Psoas muscle (tissue), 8 donors: ENCODE data around the gene DLGAP1. TPM values are rescaled to one million over a fixed set of nuclear protein-coding genes. Genes with fewer than 3 reads are reported as not detected.

ENCODE experiments used
- ATAC-seq, 4 donors: fragments of 200-7000 bp; cut with Tn5 transposase; one replicate each; pipeline ENCODE4 v1.9.1; 2020; ENCODE audit warnings: moderate library complexity in 3 of 4, mild to moderate bottlenecking in 2 of 4
- DNase-seq, 2 donors: peaks; one replicate each; pipeline ENCODE4 v3.0.0-alpha.2; 2020
- H3K27ac ChIP-seq: fragments of 200-600 bp; one replicate; pipeline ENCODE4 v1.8.0; 2022
- H3K27me3 ChIP-seq, 3 donors: fragments of 200-600 bp in 1 of 3; one replicate each; pipeline versions ENCODE4 v1.6.1 to v1.8.0; 2013 to 2022; ENCODE audit warnings: low read length in 2 of 3, mild to moderate bottlenecking in 2 of 3, moderate library complexity in 1 of 3; ENCODE audit not compliant: insufficient read depth in 3 of 3
- H3K36me3 ChIP-seq, 2 donors: fragments of 200-600 bp in 1 of 2; one replicate each; pipeline versions ENCODE4 v1.6.1 to v1.8.0; 2013 to 2022; ENCODE audit warnings: low read depth in 1 of 2, mild to moderate bottlenecking in 1 of 2, moderate library complexity in 1 of 2; ENCODE audit not compliant: insufficient read depth in 1 of 2
- H3K4me1 ChIP-seq: fragments of 200-600 bp; one replicate; pipeline ENCODE4 v1.8.0; 2022
- H3K4me3 ChIP-seq: fragments of 200-600 bp; one replicate; pipeline ENCODE4 v1.8.0; 2022; ENCODE audit warnings: mild to moderate bottlenecking
- H3K9me3 ChIP-seq: fragments of 200-600 bp; one replicate; pipeline ENCODE4 v1.8.0; 2022
- WGBS, 3 donors: extraction: QIAGEN DNeasy Blood & Tissue Kit; methylation state at CpG; one replicate each; pipeline versions ENCODE4 v1.1.6 to v1.1.7; 2013; 5-methylcytosine and 5-hydroxymethylcytosine counted together
- intact Hi-C, 2 donors: fragments of 100-400 bp; cut with DNase I; formaldehyde crosslinking; loops; one replicate each; pipeline versions ENCODE4 v1.11.0 to v1.14.2; 2022
- polyA plus RNA-seq, 3 donors: library from polyadenylated mRNA; stranded (reverse); fragments of 200-250 nt; gene quantifications; one replicate each; pipeline ENCODE4 v1.2.3, GENCODE V29; 2013
- total RNA-seq, 4 donors: library from RNA; stranded (reverse); fragmentation: NEBNext Ultra II Directional in 2 of 4; extraction: Animal tissue kit (Norgen Biotek cat#: 25700) in 2 of 4; gene quantifications; one replicate each; pipeline versions ENCODE4 v1.2.1 to v1.2.4, GENCODE V29; 2021 to 2023
- TF ChIP-seq, protein P1 (sequence below): fragments of 200-600 bp; IDR thresholded peaks from one replicate; pipeline ENCODE4 v1.8.0; 2022; ENCODE audit warnings: antibody characterized with exemption
- donor health status: healthy with polysubstance abuse.
- donor health status: DM: no; HTN: no; CAD: no; lungs with moderate emphysema.
- donor health status: Bipolar disorder and iron deficiency.
- donor health status: healthy.
- donor health status: DM: yes; HTN: yes; CAD: no.
- donor health status: DM: no; HTN: no; CAD: no.
- donor health status: DM: no; HTN: no; CAD: no.
- donor health status: DM: yes; HTN: yes; CAD: no.

The DLGAP1 gene
- total and polyA plus RNA-seq, 7 donors, result 0.09 to 0.26 (median 0.16) TPM; not detected in 1

DNA sequence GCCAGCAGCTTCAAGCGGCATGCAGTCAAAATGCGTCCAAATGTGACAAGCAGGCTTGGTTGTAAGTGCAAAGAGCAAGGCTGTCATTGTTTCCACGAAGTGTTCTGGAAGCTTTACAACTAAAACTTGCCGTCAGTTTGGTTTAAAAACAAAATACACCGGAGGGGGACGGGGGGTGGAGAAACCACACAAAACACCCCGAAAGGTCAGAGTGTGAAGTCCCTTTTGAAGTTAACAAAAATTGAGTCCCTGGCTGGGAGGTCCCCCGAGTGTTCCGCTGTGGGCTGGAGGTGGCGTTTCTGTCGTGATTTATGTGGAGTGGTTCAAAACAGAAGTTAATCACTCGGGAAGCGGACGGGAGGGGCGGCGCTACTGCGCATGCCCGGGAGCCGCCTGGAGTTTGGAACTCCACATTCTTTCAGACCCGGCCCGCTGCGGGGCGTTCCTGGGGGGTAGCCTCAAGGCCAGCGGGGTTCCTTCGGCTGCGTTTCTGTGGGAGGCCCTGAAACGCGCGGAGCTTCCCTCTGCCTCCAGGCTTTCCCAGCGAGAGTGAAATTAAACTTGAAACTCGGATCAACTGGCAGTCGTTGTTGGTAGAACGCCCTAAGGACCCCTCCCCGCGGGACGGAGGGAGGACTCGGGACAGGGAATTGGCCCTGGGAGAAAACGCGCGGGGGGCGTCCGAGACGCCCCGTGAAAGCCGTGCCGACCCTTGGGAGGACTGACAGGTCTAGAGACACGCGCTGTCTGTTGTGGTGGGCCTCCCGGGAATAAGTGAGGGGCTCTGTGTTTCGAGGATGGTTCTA, 1003.7 kb downstream of the DLGAP1 start:
- Histone ChIP-seq H3K9me3 (no peaks in the 10 kb centered on the region), H3K4me3 (peak overlapping the region; percentile 97), H3K36me3 (peaks cover 7 to 8% of the 10 kb centered on the region in 2 donors), H3K27ac (peak overlapping the region; percentile 100), H3K4me1 (peaks cover 32% of the 10 kb centered on the region), H3K27me3 (no peaks in the 10 kb centered on the region)
- intact Hi-C loops, result loop anchor here in 1 of 2 donors (5.0 kb wide), 1 partner anchor 189 kb away; the partner anchor contains the start of gene MYL12B
- TF ChIP-seq, protein P1, sequence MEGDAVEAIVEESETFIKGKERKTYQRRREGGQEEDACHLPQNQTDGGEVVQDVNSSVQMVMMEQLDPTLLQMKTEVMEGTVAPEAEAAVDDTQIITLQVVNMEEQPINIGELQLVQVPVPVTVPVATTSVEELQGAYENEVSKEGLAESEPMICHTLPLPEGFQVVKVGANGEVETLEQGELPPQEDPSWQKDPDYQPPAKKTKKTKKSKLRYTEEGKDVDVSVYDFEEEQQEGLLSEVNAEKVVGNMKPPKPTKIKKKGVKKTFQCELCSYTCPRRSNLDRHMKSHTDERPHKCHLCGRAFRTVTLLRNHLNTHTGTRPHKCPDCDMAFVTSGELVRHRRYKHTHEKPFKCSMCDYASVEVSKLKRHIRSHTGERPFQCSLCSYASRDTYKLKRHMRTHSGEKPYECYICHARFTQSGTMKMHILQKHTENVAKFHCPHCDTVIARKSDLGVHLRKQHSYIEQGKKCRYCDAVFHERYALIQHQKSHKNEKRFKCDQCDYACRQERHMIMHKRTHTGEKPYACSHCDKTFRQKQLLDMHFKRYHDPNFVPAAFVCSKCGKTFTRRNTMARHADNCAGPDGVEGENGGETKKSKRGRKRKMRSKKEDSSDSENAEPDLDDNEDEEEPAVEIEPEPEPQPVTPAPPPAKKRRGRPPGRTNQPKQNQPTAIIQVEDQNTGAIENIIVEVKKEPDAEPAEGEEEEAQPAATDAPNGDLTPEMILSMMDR, result no peak
- DNase-seq, result peak; percentile 95 to 96
- ATAC-seq, result peak; percentile 15 to 51 (median 37)
- WGBS, 3 donors, result 0 to 1% (median 0%) methylated on average over 49 to 50 of the region's 50 CpGs

DNA sequence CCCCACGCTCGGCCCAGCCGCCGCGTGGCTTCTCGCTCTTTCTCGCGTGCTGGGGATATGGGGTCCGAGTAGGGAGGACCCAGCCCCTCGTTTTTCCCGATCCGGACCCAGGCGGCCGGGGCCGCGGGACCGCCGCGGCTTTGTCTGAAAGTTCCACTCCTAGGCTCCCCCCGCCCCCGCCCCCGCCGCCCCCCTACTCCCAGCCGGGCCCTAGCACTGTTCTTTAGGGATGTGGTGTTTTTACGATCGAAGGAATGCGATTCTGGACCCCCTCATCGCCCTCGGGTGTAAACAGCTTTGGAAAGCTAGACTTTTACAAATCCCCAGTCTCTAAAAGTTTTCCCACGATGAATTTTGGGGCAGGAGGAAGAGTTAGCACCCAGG, 1004.3 kb downstream of the DLGAP1 start:
- Histone ChIP-seq H3K27me3 (no peaks in the 10 kb centered on the region), H3K36me3 (peaks cover 1 to 3% of the 10 kb centered on the region in 2 donors), H3K27ac (peak overlapping the region; percentile 100), H3K4me1 (peaks cover 27% of the 10 kb centered on the region), H3K9me3 (no peaks in the 10 kb centered on the region), H3K4me3 (peak overlapping the region; percentile 97)
- TF ChIP-seq, protein P1, result no peak
- ATAC-seq (no peak), DNase-seq (no peak)
- 0 to 1% (median 1%) methylated on average over 28 to 30 of the region's 30 CpGs for WGBS, 3 donors
- intact Hi-C loops, result loop anchor here in 1 of 2 donors (5.0 kb wide), 1 partner anchor 188 kb away; the partner anchor contains the start of gene MYL12B

DNA sequence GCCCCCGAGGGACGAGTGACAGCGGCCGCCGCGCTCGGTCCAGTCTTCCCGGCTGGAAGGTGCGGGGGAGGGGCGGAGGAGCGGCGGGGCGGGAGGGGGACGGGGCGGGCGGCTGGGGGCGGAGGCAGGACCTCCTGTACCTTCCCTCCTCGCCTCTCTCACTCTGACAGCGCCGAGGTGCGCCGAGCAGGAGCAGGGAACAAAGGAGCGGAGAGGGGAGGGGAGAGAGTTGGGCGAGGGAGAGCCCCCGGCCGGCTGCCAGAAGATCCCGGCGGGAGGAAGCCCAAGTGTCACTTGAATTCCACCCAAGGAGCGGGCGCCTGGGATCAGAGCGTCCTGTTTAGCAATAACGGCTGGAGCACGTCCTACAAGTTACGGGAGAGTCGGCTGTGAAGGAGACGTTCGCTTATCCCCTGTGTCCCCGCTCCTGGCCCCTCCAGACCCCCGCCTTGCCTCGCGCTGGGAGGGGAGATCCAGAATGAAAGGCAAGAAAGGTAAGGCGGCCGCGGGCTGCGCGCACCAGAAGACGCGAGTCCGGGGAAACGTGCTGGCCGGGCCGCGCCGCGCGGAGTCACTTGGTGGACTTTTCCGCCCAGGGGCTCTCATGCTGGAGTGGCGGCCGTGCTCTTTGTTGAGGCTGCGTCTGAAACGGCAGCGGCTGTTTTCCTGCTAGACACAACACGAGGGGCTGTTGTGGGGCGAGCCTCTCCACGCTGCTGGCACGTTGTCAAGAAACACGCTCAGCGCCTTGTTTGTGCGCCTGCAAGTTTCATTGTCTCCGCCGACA, 1004.9 kb downstream of the DLGAP1 start, which contains the start of gene TGIF1:
TGIF1 (plus strand) TSS at position 161 of the 787 bp plus-strand sequence; CDS start at position 479, 318 bp downstream.
- DNase-seq (peak; percentile 91 to 95), ATAC-seq (peak; percentile 57 to 69 (median 63))
- peak within 1 kb of the TSS; percentile 97 for H3K4me3 ChIP-seq
- no peaks in the 10 kb centered on the region for H3K27me3 ChIP-seq
- TF ChIP-seq, protein P1, result no peak
- H3K4me1 ChIP-seq, result peaks cover 21% of the 10 kb centered on the region
- no peaks in the 10 kb centered on the region for H3K36me3 ChIP-seq
- WGBS, 3 donors, result 0 to 1% (median 0%) methylated on average over 49 to 71 of the region's 71 CpGs
- intact Hi-C loops, result loop anchor here in 1 of 2 donors (5.0 kb wide), 1 partner anchor 188 kb away; the partner anchor contains the start of gene MYL12B
- no peaks in the 10 kb centered on the region for H3K9me3 ChIP-seq
- peak within 1 kb of the TSS; percentile 100 for H3K27ac ChIP-seq

DNA sequence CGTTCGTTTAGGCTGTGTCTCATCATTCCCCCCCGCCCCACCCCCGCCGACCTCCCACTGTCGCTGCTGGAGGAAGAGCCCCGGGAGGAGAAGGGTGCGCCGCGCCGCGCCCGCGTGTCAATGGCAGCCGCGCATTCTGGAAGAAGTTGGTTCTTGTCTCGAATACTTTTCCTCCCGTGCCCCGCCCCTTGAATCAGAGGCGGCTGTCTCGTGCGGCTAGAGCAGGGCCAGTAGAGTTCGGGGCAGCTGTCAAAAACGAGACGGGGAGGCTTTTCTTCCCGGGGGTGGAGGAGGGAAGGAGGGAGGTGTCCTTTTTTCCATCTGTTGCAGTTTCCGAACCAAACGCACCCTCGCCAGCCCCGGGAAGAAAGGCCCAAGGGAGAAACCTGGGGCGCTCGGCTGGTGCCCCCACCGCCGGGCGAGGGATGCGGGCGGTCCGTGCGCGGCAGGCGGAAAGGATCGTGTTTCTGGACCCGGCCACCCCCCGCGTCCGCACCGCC, 1005.5 kb downstream of the DLGAP1 start:
- intact Hi-C loops, result loop anchor here (5.0 kb wide), 2 partner anchors 143 to 187 kb away; partner anchors contain the start of gene MYL12B (in 2 of the 2)
- Histone ChIP-seq H3K4me1 (peaks cover 14% of the 10 kb centered on the region), H3K4me3 (peak overlapping the region; percentile 97), H3K27me3 (no peaks in the 10 kb centered on the region), H3K36me3 (no peaks in the 10 kb centered on the region), H3K27ac (peak overlapping the region; percentile 100), H3K9me3 (no peaks in the 10 kb centered on the region)
- 0 to 1% (median 0%) methylated on average over 38 to 47 of the region's 47 CpGs for WGBS, 3 donors
- DNase-seq (no peak), ATAC-seq (no peak)
- TF ChIP-seq, protein P1, result no peak
